ENCODE data around the gene CD96.

DNA sequence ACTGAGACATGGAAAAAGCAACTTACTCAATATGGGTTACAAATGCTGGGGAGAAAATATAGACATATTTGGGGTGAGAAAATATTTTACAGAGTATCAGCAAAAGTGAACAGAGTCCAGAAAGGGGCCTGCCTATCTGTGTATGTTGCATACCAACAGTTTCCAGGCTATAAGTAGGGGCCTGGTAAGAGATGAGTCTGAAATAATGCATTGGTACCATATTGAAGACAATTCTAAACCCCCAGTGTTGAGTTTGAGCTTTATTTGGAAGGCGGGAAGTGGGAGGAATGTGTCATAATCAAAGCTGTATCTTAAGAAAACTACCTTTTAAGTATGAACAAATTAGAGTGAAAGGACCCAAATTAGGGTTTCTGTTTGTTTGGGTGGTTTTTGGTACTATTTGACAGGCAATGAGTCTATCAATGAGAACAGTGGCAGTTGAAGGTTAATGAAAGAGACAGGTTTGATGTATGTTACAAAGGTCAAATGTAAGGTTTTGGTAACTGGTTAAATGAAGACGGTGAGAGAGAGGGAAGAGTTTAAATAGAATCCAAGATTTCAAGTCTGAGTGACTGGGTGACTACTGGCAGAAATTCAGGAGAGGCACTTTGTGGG, 159.4 kb downstream of the CD96 start:
- TF ChIP-seq, protein P1, sequence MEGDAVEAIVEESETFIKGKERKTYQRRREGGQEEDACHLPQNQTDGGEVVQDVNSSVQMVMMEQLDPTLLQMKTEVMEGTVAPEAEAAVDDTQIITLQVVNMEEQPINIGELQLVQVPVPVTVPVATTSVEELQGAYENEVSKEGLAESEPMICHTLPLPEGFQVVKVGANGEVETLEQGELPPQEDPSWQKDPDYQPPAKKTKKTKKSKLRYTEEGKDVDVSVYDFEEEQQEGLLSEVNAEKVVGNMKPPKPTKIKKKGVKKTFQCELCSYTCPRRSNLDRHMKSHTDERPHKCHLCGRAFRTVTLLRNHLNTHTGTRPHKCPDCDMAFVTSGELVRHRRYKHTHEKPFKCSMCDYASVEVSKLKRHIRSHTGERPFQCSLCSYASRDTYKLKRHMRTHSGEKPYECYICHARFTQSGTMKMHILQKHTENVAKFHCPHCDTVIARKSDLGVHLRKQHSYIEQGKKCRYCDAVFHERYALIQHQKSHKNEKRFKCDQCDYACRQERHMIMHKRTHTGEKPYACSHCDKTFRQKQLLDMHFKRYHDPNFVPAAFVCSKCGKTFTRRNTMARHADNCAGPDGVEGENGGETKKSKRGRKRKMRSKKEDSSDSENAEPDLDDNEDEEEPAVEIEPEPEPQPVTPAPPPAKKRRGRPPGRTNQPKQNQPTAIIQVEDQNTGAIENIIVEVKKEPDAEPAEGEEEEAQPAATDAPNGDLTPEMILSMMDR (conservative IDR thresholded peaks at IDR 0.05 in 1 of 2, IDR thresholded peaks at IDR 0.05 in 1 of 2; ENCODE audit: low read depth in 1 of 2, low read length in 2 of 2): no peak
- no peak for TF ChIP-seq EZH2 (IDR thresholded peaks at IDR 0.05; ENCODE audit: low read length, missing control alignments)
